Epithelial cell of proximal tubule (primary cell): Measurements from ENCODE around the gene DISC1. TPM values are rescaled to one million over a fixed set of nuclear protein-coding genes. Genes with fewer than 3 reads are reported as not detected.

Experiments
- DNase-seq: peaks from one replicate; pipeline ENCODE4 v3.0.0-alpha.2; 2011; ENCODE audit warnings: low read depth
- H3K4me3 ChIP-seq: 2 replicates; pipeline ENCODE4 v1.5.1; 2011; ENCODE audit warnings: low read depth, mild to moderate bottlenecking, low read length
- total RNA-seq: library from RNA; depleted of rRNA; stranded (reverse); fragments of >200 nt; gene quantifications from 2 replicates; pipeline ENCODE4 v1.2.3, GENCODE V29; 2015
- TF ChIP-seq, protein P1 (sequence below): conservative IDR thresholded peaks from 2 replicates; pipeline ENCODE4 v1.5.1; 2012; ENCODE audit warnings: low read depth, mild to moderate bottlenecking, low read length

The DISC1 gene
- total RNA-seq, 1 donor from 2014 or later = 3.1 TPM

DNA sequence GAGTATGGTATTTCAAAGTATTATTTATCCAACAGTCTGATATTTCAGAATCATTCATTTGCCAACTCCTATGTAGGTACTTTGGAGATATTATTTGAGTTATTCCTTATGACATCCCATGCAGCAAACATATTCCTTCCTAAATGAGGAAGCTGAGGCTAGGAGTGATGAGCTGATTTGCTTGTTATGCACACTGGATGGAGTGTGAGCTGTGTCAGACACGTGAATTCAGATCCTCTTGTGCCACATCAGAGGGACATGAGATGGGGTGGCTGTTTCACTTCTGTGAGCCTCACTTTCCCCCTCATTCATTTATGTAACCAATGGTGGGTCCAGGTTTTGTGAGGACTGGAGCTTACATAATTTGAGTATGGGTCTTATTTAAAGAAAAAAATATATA, 215.9 kb downstream of the DISC1 start:
- no peak overlapping the region for H3K4me3 ChIP-seq
- TF ChIP-seq, protein P1, sequence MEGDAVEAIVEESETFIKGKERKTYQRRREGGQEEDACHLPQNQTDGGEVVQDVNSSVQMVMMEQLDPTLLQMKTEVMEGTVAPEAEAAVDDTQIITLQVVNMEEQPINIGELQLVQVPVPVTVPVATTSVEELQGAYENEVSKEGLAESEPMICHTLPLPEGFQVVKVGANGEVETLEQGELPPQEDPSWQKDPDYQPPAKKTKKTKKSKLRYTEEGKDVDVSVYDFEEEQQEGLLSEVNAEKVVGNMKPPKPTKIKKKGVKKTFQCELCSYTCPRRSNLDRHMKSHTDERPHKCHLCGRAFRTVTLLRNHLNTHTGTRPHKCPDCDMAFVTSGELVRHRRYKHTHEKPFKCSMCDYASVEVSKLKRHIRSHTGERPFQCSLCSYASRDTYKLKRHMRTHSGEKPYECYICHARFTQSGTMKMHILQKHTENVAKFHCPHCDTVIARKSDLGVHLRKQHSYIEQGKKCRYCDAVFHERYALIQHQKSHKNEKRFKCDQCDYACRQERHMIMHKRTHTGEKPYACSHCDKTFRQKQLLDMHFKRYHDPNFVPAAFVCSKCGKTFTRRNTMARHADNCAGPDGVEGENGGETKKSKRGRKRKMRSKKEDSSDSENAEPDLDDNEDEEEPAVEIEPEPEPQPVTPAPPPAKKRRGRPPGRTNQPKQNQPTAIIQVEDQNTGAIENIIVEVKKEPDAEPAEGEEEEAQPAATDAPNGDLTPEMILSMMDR = no peak
- DNase-seq = no peak

DNA sequence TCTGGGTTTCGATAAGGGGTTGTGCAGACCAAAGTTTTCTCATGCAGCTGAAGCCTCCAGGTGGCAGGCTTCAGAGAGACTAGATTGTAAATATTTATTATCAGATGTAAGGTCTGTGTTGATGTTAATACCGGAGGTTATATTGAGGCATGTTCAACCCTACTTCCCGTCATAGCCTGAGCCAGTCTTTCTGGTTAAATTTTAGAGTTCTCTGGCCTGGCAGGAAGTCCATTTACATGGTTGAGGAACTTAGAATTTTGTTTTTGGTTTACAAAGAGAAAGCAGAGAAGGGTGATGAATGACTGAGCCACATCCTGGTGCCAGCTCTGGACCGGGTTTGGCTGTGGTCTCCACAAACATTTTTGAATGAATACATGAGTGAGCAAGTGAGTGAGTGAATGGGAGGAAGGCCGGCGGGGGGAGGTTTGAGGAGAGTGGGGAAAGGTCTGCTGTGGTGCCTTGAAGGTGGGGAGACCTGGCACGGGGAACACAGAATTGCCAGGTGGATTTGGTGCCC, 218.5 kb downstream of the DISC1 start:
- TF ChIP-seq, protein P1 = peak; percentile 34
- DNase-seq = peak; percentile 49
- H3K4me3 ChIP-seq = peak overlapping the region; percentile 51

DNA sequence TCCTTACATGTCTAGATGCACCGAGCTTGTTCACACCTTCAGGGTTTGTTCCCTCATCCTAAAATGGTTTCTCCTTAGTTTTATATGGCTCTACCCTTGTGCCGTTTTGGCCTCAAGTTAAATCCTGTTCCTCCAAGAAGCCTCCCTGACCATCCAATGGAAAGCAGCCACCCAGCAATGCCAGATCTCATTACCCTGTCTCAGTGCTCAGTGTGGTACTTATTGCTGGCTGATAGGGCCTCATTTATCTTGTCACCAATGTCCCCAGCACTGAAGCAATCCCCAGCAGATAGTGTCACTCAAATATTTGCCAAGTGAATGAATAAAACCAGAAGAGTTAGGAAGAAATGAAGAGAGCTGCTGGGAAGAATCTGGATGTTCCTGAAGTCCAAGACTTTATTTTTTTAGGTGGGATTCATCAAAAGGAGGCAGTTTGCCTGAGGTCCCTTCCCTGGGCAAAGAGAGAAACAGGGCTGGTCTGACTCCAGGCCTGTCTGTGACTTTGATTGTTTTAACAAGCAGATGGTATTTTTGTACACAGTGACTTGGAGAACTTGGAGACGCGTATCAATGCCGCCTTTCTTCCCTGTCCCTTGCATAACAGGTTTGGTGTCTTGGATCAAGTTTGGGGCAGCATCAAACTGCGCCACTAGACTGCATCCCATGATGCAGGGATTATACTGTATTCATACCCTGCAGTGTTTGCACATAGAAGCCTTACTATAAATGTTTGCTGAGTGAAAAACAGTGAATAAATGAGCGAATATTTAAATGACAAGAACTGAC, 221.2 kb downstream of the DISC1 start:
- TF ChIP-seq, protein P1 = no peak
- no peak overlapping the region for H3K4me3 ChIP-seq
- DNase-seq = no peak

DNA sequence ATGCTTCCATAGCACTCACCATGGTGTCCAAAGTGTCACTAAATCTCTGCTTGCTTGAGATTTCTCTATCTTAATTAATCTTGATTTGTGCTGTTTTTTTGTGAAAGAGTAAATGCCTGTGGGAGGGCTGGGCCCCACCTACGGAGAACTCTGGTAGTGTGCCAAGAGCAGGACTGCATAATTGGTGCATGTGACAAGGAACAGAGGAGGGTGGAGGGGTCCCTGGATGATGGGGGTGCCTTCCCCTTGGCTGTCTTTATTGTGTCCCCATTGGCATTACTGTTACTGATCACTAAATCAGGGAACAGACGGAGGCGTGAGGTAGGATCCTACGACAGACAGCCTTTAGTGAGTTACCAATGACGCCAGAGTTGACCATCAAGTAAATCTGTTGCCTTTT, 223.4 kb downstream of the DISC1 start:
- TF ChIP-seq, protein P1 = no peak
- no peak for DNase-seq
- no peak overlapping the region for H3K4me3 ChIP-seq

DNA sequence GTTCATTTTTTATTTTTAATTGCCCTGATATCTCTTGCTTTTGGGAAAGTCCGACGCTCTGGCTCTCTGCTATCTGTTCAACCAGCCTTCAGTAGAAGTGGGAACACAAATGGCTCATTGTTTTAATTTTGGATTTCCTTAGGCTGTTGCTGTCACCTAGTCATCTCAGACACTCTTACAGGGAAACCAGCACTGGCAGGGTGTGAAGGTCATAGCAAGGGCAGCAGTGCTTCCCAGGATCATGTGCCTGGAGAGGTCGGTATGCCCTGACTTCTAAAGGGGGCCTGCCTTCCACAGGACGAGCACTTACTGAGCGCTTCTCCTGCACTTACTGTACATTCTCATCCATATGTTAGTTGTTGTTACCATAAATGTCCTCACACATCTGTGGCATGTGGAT, 224.2 kb downstream of the DISC1 start:
- no peak overlapping the region for H3K4me3 ChIP-seq
- no peak for DNase-seq
- TF ChIP-seq, protein P1 = no peak

DNA sequence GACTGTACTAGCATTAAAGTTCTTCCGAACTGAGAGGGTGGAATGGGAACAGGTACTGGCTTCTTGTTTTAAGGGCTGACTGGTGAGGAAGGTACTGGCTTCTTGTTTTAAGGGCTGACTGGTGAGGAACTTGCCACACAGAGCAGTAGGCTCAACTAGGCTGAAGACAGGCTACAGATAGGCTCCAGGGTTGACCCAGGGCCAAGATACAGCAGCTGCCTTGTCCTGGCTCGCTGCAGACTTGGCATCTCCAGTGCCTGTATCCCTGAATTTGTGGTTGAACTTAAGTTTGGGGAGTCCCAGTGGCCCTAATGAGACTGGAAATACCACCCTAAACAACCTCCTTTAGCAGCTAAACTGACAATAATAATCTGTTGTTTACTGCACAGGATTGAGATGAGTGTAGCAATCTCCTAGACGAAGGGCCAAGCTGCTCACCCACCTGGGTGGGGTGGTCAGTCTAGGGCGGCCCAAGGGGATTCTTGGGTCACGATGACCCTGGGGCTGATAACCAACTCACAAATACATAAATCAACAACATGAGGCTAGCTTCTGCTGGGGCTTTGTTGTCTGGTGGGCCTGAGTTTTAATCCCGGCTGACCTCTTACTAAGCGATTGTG, 227.1 kb downstream of the DISC1 start:
- no peak for DNase-seq
- H3K4me3 ChIP-seq = no peak overlapping the region
- TF ChIP-seq, protein P1 = no peak

DNA sequence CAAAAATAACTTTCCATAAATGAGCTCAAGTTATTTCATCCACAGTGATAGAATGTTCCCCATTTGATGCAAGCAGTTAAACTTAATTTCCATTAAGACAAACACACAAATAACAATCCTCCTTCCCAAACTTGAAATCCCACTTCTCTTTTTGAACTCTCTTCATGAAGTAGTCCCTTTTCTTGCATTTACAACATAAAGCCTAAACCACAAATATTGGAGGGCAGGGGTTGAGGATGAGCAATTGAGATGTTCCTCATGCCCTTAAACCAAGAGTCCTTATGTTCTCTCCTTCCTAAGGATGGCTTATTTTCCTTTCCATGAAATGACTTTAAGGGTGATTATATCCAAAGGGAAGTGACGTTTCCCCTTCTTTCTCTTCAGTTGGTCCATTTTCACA, 228.8 kb downstream of the DISC1 start:
- TF ChIP-seq, protein P1 = no peak

More for the DNA sequence above, 228.8 kb downstream of the DISC1 start:
- no peak for DNase-seq
- no peak overlapping the region for H3K4me3 ChIP-seq
